AG10803 (cell line): Measurements from ENCODE around the gene ATPAF1.

Experiments
- DNase-seq: peaks from one replicate; pipeline ENCODE4 v3.0.0; 2010; ENCODE audit warnings: low read depth
- H3K4me3 ChIP-seq: 2 replicates; pipeline ENCODE4 v1.5.1; 2011; ENCODE audit warnings: mild to moderate bottlenecking, low read length, control low read depth
- TF ChIP-seq, protein P1 (sequence below): conservative IDR thresholded peaks from 2 replicates; pipeline ENCODE4 v1.5.1; 2011; ENCODE audit warnings: mild to moderate bottlenecking, low read length, control low read depth, inconsistent platforms

The ATPAF1 gene

DNA sequence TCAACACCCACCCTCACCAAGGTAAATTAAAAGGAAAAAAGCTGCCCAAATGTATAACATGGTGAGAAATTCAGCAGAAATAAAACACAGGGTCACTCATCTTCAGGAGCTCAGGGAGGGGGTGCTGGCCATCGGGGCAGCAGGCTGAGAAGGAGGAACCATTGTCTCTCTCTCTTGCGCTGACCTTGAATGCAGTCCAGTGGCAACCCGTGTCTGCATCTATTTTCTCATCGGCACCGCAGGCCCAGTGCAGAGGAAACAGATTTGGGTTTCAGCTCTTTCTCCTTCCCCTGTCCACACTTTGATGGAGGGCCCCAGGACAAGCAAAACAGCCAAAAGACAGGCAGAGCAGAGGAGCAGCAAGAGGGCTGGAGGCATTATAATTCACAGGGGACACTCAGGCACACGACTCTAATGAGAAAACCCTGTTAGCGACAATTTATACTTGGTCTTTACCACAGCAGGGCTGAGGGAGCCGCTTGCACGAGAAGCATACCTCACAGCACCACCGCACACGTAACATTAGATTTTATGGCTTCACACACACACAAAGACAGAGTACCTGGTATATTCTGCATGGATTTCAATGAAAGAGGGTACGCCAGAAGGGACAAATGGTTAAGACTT lies 82.7 kb downstream of the ATPAF1 start:
- DNase-seq = no peak
- no peak overlapping the region for H3K4me3 ChIP-seq
- TF ChIP-seq, protein P1, sequence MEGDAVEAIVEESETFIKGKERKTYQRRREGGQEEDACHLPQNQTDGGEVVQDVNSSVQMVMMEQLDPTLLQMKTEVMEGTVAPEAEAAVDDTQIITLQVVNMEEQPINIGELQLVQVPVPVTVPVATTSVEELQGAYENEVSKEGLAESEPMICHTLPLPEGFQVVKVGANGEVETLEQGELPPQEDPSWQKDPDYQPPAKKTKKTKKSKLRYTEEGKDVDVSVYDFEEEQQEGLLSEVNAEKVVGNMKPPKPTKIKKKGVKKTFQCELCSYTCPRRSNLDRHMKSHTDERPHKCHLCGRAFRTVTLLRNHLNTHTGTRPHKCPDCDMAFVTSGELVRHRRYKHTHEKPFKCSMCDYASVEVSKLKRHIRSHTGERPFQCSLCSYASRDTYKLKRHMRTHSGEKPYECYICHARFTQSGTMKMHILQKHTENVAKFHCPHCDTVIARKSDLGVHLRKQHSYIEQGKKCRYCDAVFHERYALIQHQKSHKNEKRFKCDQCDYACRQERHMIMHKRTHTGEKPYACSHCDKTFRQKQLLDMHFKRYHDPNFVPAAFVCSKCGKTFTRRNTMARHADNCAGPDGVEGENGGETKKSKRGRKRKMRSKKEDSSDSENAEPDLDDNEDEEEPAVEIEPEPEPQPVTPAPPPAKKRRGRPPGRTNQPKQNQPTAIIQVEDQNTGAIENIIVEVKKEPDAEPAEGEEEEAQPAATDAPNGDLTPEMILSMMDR = no peak

DNA sequence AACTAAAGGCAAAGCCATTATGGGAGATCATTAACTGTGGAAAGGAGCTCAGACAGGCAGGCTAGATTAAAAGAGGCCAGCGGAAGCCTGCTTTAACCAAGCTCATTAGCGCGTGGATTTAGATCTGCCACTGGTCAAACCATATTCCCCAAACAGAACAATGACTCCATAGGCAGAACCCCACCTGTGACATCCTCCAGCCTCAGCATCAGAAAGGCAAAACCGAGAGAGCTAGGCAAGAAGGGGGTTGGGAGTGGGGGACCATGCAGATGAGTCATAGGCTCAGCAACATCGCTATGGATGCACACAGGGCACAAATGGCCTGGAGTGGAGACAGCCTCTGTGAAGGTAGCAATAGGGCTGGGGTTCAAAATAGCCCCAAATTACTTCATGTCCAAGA lies 84.7 kb downstream of the ATPAF1 start:
- TF ChIP-seq, protein P1 = no peak
- H3K4me3 ChIP-seq = no peak overlapping the region
- DNase-seq = no peak

DNA sequence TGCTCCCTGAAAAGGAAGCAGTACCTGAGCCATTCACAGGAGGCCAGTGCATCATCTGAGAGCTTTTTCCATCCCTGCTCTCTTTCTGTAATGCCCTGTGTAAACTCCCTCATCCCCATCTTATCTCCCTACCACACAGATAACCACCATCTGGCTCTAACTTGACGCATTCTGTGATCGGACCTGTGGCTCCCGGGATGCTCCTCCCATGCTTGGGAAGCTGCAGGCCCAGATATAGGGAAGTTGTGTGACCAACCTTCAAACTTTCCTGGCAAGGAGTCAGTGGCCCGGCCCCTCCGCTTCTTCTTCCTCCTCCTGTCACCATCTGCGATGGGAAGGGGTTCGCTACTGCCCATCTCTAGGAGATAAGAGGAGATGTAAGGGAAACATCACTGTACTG lies 85.2 kb downstream of the ATPAF1 start:
- DNase-seq = no peak
- no peak overlapping the region for H3K4me3 ChIP-seq
- TF ChIP-seq, protein P1 = no peak
